KOPT-K1 (cell line): ENCODE measurements around the gene PCDH15.

ENCODE experiments used
- H3K27ac ChIP-seq: fragments of 200-600 bp; sonication (generic); 2 replicates; pipeline ENCODE4 v1.5.1; 2016; ENCODE audit warnings: antibody characterized with exemption, mild to moderate bottlenecking, low read depth, low read length; ENCODE audit not compliant: poor library complexity, severe bottlenecking
- H3K36me3 ChIP-seq: fragments of 200-600 bp; sonication (generic); 2 replicates; pipeline ENCODE4 v1.5.1; 2017; ENCODE audit warnings: antibody characterized with exemption, mild to moderate bottlenecking, low read length, moderate library complexity; ENCODE audit not compliant: insufficient read depth
- H3K9me3 ChIP-seq: fragments of 200-600 bp; sonication (generic); 2 replicates; pipeline ENCODE4 v1.5.1; 2017; ENCODE audit warnings: antibody characterized with exemption, low read length, mild to moderate bottlenecking; ENCODE audit not compliant: insufficient read depth, poor library complexity, severe bottlenecking

The PCDH15 gene

DNA sequence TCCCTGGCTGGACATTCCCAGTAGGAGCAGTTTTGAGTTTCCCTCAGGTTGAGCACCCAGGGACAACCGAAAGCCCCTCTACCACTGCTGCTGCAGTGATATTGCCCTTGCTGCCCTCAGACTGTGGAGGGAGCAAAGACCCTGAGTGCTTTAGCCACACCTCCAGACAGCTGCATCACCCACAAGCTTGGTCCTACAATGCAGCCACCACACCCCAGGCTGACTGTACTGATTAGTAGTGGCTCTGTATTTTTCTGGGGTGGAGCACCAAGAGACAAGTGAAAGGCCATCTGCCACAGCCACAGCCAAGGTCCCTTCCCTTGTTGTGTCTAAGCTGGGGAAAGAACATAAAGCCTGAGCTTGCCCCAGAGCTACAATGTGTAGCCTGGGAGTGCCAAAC lies 789.9 kb downstream of the PCDH15 start:
- no peaks in the 10 kb centered on the region for H3K36me3 ChIP-seq
- no peaks in the 10 kb centered on the region for H3K9me3 ChIP-seq
- H3K27ac ChIP-seq = no peak overlapping the region

DNA sequence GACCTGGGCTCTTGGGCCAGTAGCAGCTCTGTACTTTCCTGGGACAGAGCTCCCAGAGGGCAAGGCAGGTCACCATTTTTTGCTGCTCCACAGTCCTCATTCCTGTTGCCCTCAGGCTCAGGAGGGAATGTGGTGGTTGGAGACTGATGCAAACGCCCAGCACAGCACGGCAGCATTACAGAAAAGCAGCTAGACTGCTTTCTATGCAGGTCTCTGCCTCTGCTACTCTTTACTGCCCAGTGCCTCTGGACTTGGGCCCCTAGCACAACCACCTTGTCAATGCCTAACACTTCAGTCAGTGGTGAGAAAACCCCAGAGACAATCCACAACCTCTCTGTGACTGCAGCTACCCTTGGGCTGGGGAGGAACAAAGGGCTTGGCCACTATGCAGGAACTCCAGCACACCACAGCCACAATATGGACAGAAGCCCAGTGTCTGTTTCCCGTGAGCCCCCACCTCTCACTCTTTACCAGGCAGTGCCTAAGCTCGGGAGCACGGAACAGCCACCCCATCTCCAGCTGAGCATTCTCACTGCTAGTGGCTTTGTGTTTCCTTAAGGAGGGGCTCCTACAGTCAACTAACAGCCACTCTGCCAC lies 790.6 kb downstream of the PCDH15 start:
- H3K9me3 ChIP-seq = no peaks in the 10 kb centered on the region
- H3K36me3 ChIP-seq = no peaks in the 10 kb centered on the region
- H3K27ac ChIP-seq = no peak overlapping the region

DNA sequence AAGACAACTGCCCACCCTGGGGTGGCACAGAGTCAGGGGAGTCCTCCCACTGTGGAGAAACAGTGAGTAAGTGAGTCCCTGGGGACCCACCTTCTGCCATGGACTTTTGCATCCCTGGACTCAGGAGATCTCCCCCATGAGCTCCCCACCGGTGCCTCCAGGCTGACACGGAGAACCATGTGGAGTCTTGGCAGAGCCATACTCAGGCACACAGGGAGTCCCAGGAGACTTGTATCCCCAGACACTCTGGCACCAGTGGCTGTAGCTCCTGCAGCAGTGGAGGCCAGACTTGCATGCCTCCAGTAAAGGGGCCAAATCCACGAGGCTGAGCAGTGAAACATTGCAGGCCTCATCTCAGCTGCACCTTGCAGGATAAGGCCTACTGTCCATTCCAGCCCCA lies 791.4 kb downstream of the PCDH15 start:
- Histone ChIP-seq H3K27ac (no peak overlapping the region), H3K36me3 (no peaks in the 10 kb centered on the region), H3K9me3 (no peaks in the 10 kb centered on the region)

GRCh38 chr10:54002077-54002476 lies 799.0 kb downstream of the PCDH15 start:
- H3K36me3 ChIP-seq = no peaks in the 10 kb centered on the region
- H3K9me3 ChIP-seq = no peaks in the 10 kb centered on the region
- H3K27ac ChIP-seq = no peak overlapping the region

- Histone ChIP-seq H3K9me3 (no peaks in the 10 kb centered on the region), H3K36me3 (no peaks in the 10 kb centered on the region), H3K27ac (no peak overlapping the region)
Measured at GRCh38 chr10:53997953-53998352, 803.1 kb downstream of the PCDH15 start.

- H3K27ac ChIP-seq = no peak overlapping the region
- H3K9me3 ChIP-seq = no peaks in the 10 kb centered on the region
- no peaks in the 10 kb centered on the region for H3K36me3 ChIP-seq
Measured at GRCh38 chr10:53990799-53991238, 810.2 kb downstream of the PCDH15 start.

GRCh38 chr10:53983431-53983830 lies 817.6 kb downstream of the PCDH15 start:
- Histone ChIP-seq H3K27ac (no peak overlapping the region), H3K36me3 (no peaks in the 10 kb centered on the region), H3K9me3 (no peaks in the 10 kb centered on the region)

GRCh38 chr10:53980210-53980609 lies 820.8 kb downstream of the PCDH15 start:
- Histone ChIP-seq H3K27ac (no peak overlapping the region), H3K36me3 (no peaks in the 10 kb centered on the region), H3K9me3 (no peaks in the 10 kb centered on the region)

GRCh38 chr10:53978301-53978700 lies 822.7 kb downstream of the PCDH15 start:
- H3K36me3 ChIP-seq = no peaks in the 10 kb centered on the region
- H3K9me3 ChIP-seq = no peaks in the 10 kb centered on the region
- no peak overlapping the region for H3K27ac ChIP-seq

- Histone ChIP-seq H3K27ac (no peak overlapping the region), H3K36me3 (no peaks in the 10 kb centered on the region), H3K9me3 (no peaks in the 10 kb centered on the region)
Measured at GRCh38 chr10:53977267-53977666, 823.8 kb downstream of the PCDH15 start.

GRCh38 chr10:53957401-53957800 lies 843.6 kb downstream of the PCDH15 start:
- Histone ChIP-seq H3K27ac (no peak overlapping the region), H3K9me3 (peaks cover 1% of the 10 kb centered on the region), H3K36me3 (no peaks in the 10 kb centered on the region)

DNA sequence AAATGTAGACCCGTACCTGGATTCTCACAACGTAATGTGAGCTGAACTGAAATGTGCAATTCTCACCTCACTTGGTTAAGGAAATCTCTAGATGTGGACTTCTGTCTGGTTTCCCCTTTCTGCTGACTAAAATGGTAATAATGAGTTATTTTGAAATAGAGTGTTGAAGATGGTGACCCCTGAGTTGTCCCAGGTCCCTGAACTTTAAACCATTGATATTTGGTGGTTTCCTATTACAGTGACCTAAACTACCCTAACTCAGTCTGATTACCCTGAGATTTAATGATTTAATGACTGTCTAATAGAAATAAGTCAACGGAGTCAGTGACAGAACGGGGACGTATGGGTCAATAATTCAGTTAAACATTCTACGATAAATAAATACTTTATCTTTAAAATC lies 845.9 kb downstream of the PCDH15 start:
- Histone ChIP-seq H3K36me3 (no peaks in the 10 kb centered on the region), H3K27ac (no peak overlapping the region), H3K9me3 (peaks cover 7% of the 10 kb centered on the region)

DNA sequence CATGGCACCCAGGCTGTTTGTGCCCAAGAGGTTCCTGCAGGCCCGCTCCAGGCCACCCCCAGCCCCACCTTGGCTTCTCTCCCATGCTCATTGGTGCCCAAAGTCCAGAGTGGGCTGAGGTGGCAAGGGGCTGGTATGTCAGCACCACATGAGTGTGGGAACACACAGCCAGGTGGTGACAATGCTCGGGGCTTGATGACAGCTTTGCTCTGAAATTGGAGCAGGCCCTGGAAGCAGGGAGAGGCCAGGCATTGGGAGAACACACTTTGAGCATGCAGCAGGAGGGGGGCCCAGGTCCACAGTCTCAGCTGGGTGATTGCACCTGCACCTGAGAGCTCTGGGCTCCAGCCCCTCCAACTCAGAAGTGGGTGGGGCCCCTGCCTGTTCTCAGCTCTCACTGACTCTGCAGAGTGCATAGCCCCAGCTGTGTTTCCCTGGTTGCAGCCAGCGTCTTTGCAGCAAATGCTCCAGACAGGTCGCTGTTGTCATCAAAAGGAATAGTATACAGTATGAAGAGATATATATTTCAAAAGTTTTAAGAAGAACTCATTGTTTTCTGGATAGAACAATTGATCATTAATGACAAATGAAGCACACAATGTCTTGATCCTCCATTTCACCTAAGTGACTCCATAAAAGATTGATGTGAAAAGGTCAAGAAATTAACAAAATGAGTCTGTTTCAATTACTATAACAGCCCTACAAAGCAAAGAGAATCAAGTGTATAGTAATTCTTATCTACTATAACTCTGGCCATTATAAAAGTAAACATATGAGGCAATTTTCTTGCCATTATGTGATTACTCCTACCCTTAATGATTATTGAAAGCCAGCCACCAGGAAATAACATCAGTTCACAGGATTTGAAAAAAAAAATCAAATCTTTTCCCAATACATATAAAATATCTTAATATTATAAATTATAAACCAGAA lies 848.1 kb downstream of the PCDH15 start:
- Histone ChIP-seq H3K36me3 (no peaks in the 10 kb centered on the region), H3K27ac (no peak overlapping the region), H3K9me3 (peaks cover 7% of the 10 kb centered on the region)

DNA sequence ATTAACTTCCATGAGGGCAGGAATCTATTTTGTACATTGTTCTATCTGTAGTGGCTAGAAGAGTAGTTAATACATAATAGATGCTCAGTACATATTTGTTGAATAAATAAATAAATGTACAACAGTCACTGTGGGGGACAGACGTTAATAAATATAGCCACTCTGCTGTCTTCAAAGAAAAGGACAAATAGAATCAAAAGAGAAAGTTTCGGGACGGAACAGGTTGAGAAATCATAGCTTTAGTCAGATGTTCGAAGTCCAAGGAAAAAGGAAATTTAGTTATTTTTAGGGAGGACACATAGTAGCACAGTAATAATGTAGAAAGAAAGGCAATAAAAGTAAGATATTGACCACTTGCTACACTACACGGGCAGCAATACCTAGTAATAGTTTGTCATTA lies 861.4 kb downstream of the PCDH15 start:
- H3K27ac ChIP-seq = no peak overlapping the region
- no peaks in the 10 kb centered on the region for H3K36me3 ChIP-seq
- H3K9me3 ChIP-seq = no peaks in the 10 kb centered on the region

DNA sequence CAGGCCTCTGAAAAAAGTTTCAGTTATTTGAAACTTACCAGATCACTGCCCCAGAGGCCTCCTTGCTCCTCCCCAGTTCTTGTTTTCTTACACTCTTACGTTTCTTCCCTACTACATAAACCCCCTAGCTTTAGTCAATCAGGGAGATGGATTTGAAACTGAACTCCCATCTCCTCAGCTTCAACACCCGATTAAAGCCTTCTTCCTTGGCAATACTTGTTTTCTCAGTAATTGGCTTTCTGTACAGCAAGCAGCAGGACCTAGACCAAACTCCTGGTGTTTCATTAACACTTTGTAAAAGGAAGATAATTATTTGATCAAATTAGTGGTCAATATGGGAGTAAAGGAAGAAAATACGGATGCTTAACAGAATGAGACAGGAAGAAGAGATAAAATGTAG lies 870.4 kb downstream of the PCDH15 start:
- no peaks in the 10 kb centered on the region for H3K9me3 ChIP-seq
- no peaks in the 10 kb centered on the region for H3K36me3 ChIP-seq
- H3K27ac ChIP-seq = no peak overlapping the region
